Measurements from ENCODE around the gene SCRN2.

The SCRN2 gene

GRCh38 chr17:47844814-47845715, 4.0 kb upstream of the SCRN2 start:
- DNase-seq: no peak

- DNase-seq: no peak
Measured at GRCh38 chr17:47844227-47844626, 3.2 kb upstream of the SCRN2 start.

- DNase-seq: no peak
Measured at GRCh38 chr17:47843391-47843730, 2.3 kb upstream of the SCRN2 start.

GRCh38 chr17:47841488-47842291, 617 bp upstream of the SCRN2 start:
- DNase-seq: no peak

GRCh38 chr17:47840001-47840741, 902 bp downstream of the SCRN2 start:
- peak; percentile 9 for DNase-seq

GRCh38 chr17:47839071-47839470, 2.0 kb downstream of the SCRN2 start:
- no peak for DNase-seq

- no peak for DNase-seq
Measured at GRCh38 chr17:47838636-47839035, 2.4 kb downstream of the SCRN2 start.

- no peak for DNase-seq
Measured at GRCh38 chr17:47837401-47838039, 3.6 kb downstream of the SCRN2 start.

GRCh38 chr17:47836601-47837000, 4.5 kb downstream of the SCRN2 start:
- no peak for DNase-seq

GRCh38 chr17:47834756-47835155, 6.3 kb downstream of the SCRN2 start:
- DNase-seq: no peak

- DNase-seq: no peak
Measured at GRCh38 chr17:47831934-47832327, 9.1 kb downstream of the SCRN2 start.

- peak; percentile 96 for DNase-seq
Measured at GRCh38 chr17:47831003-47831933, 9.8 kb downstream of the SCRN2 start, which contains the start of the genes LRRC46 and MRPL10. LRRC46 (plus strand) TSS chr17:47831670; CDS start chr17:47831990, 320 bp downstream. MRPL10 (minus strand) TSS chr17:47831541; CDS start chr17:47831511, 30 bp downstream.

GRCh38 chr17:47830396-47831002, 10.6 kb downstream of the SCRN2 start:
- no peak for DNase-seq

GRCh38 chr17:47829870-47830269, 11.2 kb downstream of the SCRN2 start:
- no peak for DNase-seq

GRCh38 chr17:47823519-47823918, 17.6 kb downstream of the SCRN2 start:
- no peak for DNase-seq

- no peak for DNase-seq
Measured at GRCh38 chr17:47822785-47823184, 18.3 kb downstream of the SCRN2 start.

- peak; percentile 86 for DNase-seq
Measured at GRCh38 chr17:47821424-47822391, 19.4 kb downstream of the SCRN2 start, which contains the start of gene OSBPL7. OSBPL7 (minus strand) TSS chr17:47821794; CDS start chr17:47820278, 1,516 bp downstream.

GRCh38 chr17:47821031-47821423, 20.0 kb downstream of the SCRN2 start:
- DNase-seq: no peak

- no peak for DNase-seq
Measured at GRCh38 chr17:47820033-47820789, 20.9 kb downstream of the SCRN2 start.

Measured in NCI-H345 (cell line).